GM12865 (cell line): ENCODE results near the gene PRPSAP2.

ENCODE experiments used
- DNase-seq: peaks from one replicate; pipeline ENCODE4 v3.0.0; 2010; ENCODE audit warnings: low read depth
- H3K4me3 ChIP-seq: 2 replicates; pipeline ENCODE4 v1.5.1; 2011; ENCODE audit warnings: mild to moderate bottlenecking, low read depth, low read length, control low read depth
- CTCF ChIP-seq: IDR thresholded peaks from 2 replicates; pipeline ENCODE4 v1.5.1; 2011; ENCODE audit warnings: low read length, control low read depth, low read depth, inconsistent platforms; ENCODE audit not compliant: insufficient read depth; ENCODE audit errors: missing control alignments

PRPSAP2 gene

GRCh38 chr17:18896146-18896545 is 38.2 kb downstream of the PRPSAP2 start:
- no peak for TF ChIP-seq CTCF
- no peak overlapping the region for H3K4me3 ChIP-seq
- DNase-seq: no peak

GRCh38 chr17:18896947-18897346 is 39.0 kb downstream of the PRPSAP2 start:
- no peak for DNase-seq
- no peak for TF ChIP-seq CTCF
- H3K4me3 ChIP-seq: no peak overlapping the region

GRCh38 chr17:18904482-18904881 is 46.6 kb downstream of the PRPSAP2 start:
- no peak for DNase-seq

GRCh38 chr17:18905226-18905625 is 47.3 kb downstream of the PRPSAP2 start:
- TF ChIP-seq CTCF: no peak
- no peak for DNase-seq

More at GRCh38 chr17:18904482-18904881, 46.6 kb downstream of the PRPSAP2 start:
- H3K4me3 ChIP-seq: no peak overlapping the region
- TF ChIP-seq CTCF: no peak

GRCh38 chr17:18910326-18910725 is 52.4 kb downstream of the PRPSAP2 start:
- no peak overlapping the region for H3K4me3 ChIP-seq
- TF ChIP-seq CTCF: no peak
- no peak for DNase-seq

More at GRCh38 chr17:18905226-18905625, 47.3 kb downstream of the PRPSAP2 start:
- no peak overlapping the region for H3K4me3 ChIP-seq

GRCh38 chr17:18910881-18911280 is 53.0 kb downstream of the PRPSAP2 start:
- no peak overlapping the region for H3K4me3 ChIP-seq
- DNase-seq: no peak
- no peak for TF ChIP-seq CTCF

GRCh38 chr17:18916816-18917500 is 59.0 kb downstream of the PRPSAP2 start:
- no peak for DNase-seq
- H3K4me3 ChIP-seq: no peak overlapping the region
- no peak for TF ChIP-seq CTCF
